Iris pigment epithelial cell (primary cell): ENCODE measurements around the gene TOMM20.
"Not testable (repeated sequence)": the region's sequence is repeated elsewhere in the genome, so short reads cannot be mapped to it uniquely, and the experiment has no call there.

Experiments used
- DNase-seq: peaks from one replicate; pipeline ENCODE4 v3.0.0-alpha.2; 2011; ENCODE audit warnings: low read depth

Gene TOMM20

GRCh38 chr1:235128456-235129328, at the start of gene TOMM20:
TSS of gene TOMM20 (minus strand) at chr1:235128837. CDS start at chr1:235128715, 122 bp downstream.
- peak; percentile 98 for DNase-seq

GRCh38 chr1:235176486-235176885, 47.8 kb upstream of the TOMM20 start:
- DNase-seq: no peak

GRCh38 chr1:235169986-235170385, 41.3 kb upstream of the TOMM20 start:
- DNase-seq: no peak

GRCh38 chr1:235168375-235168774, 39.7 kb upstream of the TOMM20 start:
- DNase-seq: no peak

- DNase-seq: no peak
These were observed 33.2 kb upstream of the TOMM20 start for GRCh38 chr1:235161685-235162327.

- peak; percentile 93 for DNase-seq
These were observed 32.5 kb upstream of the TOMM20 start, which contains the start of gene RBM34 for GRCh38 chr1:235160957-235161684. TSS of gene RBM34 (minus strand) at chr1:235161250. CDS start at chr1:235161226, 24 bp downstream.

- DNase-seq: peak; percentile 80
These were observed 31.8 kb upstream of the TOMM20 start for GRCh38 chr1:235160383-235160956.

- not testable (repeated sequence) for DNase-seq
These were observed 31.3 kb upstream of the TOMM20 start for GRCh38 chr1:235159930-235160329.

GRCh38 chr1:235159284-235159683, 30.6 kb upstream of the TOMM20 start:
- DNase-seq: not testable (repeated sequence)

- no peak for DNase-seq
These were observed 30.0 kb upstream of the TOMM20 start for GRCh38 chr1:235158680-235159079.

GRCh38 chr1:235157150-235157549, 28.5 kb upstream of the TOMM20 start:
- DNase-seq: no peak

GRCh38 chr1:235156740-235157139, 28.1 kb upstream of the TOMM20 start:
- DNase-seq: no peak

GRCh38 chr1:235156265-235156664, 27.6 kb upstream of the TOMM20 start:
- DNase-seq: no peak

GRCh38 chr1:235152235-235152634, 23.6 kb upstream of the TOMM20 start:
- no peak for DNase-seq

- no peak for DNase-seq
These were observed 22.4 kb upstream of the TOMM20 start for GRCh38 chr1:235151033-235151432.

GRCh38 chr1:235149824-235150223, 21.2 kb upstream of the TOMM20 start:
- DNase-seq: no peak

- no peak for DNase-seq
These were observed 18.6 kb upstream of the TOMM20 start for GRCh38 chr1:235147269-235147668.

GRCh38 chr1:235145639-235146038, 17.0 kb upstream of the TOMM20 start:
- DNase-seq: no peak

GRCh38 chr1:235142991-235143390, 14.4 kb upstream of the TOMM20 start:
- DNase-seq: no peak

- DNase-seq: no peak
These were observed 10.7 kb upstream of the TOMM20 start for GRCh38 chr1:235139315-235139714.

- DNase-seq: no peak
These were observed 10.2 kb upstream of the TOMM20 start for GRCh38 chr1:235138821-235139220.

GRCh38 chr1:235136111-235136510, 7.5 kb upstream of the TOMM20 start:
- peak; percentile 8 for DNase-seq
